H9 (cell line): ENCODE measurements around the gene C15orf61. TPM values are rescaled to one million over a fixed set of nuclear protein-coding genes. Genes with fewer than 3 reads are reported as not detected.

ENCODE experiments used
- DNase-seq: peaks from one replicate; pipeline ENCODE4 v3.0.0-alpha.2; 2017
- H2AFZ ChIP-seq: one replicate; pipeline ENCODE4 v1.6.1; 2013; ENCODE audit warnings: mild to moderate bottlenecking, low read length, control low read depth, moderate library complexity
- H2AK5ac ChIP-seq: 2 replicates; pipeline ENCODE4 v1.6.1; 2013; ENCODE audit warnings: low read length, control low read depth, mixed read lengths; ENCODE audit not compliant: insufficient read length
- H2BK120ac ChIP-seq: one replicate; pipeline ENCODE4 v1.6.1; 2013; ENCODE audit warnings: low read depth, mild to moderate bottlenecking, low read length, control low read depth, inconsistent platforms; ENCODE audit not compliant: poor library complexity, severe bottlenecking
- H2BK12ac ChIP-seq: 2 replicates; pipeline ENCODE4 v1.6.1; 2013; ENCODE audit warnings: low read length, control low read depth, mixed read lengths, low read depth; ENCODE audit not compliant: insufficient read length
- H2BK15ac ChIP-seq: 2 replicates; pipeline ENCODE4 v1.6.1; 2013; ENCODE audit warnings: low read depth, low read length, control low read depth
- H2BK20ac ChIP-seq: one replicate; pipeline ENCODE4 v1.6.1; 2013; ENCODE audit warnings: low read depth, mild to moderate bottlenecking, low read length, control low read depth, inconsistent platforms; ENCODE audit not compliant: poor library complexity, severe bottlenecking
- H2BK5ac ChIP-seq: 2 replicates; pipeline ENCODE4 v1.6.1; 2013; ENCODE audit warnings: low read length, control low read depth, mixed read lengths; ENCODE audit not compliant: insufficient read length
- H3K14ac ChIP-seq: 2 replicates; pipeline ENCODE4 v1.6.1; 2013; ENCODE audit warnings: low read length, control low read depth; ENCODE audit not compliant: insufficient read depth
- H3K18ac ChIP-seq: 2 replicates; pipeline ENCODE4 v1.6.1; 2013; ENCODE audit warnings: low read depth, mild to moderate bottlenecking, mixed read lengths, low read length, control low read depth; ENCODE audit not compliant: insufficient read length
- H3K23ac ChIP-seq: 2 replicates; pipeline ENCODE4 v1.6.1; 2013; ENCODE audit warnings: low read length, control low read depth, mixed read lengths, low read depth; ENCODE audit not compliant: insufficient read length
- H3K23me2 ChIP-seq: 2 replicates; pipeline ENCODE4 v1.6.1; 2013; ENCODE audit warnings: low read depth, mild to moderate bottlenecking, mixed read lengths, low read length, control low read depth; ENCODE audit not compliant: insufficient read length, poor library complexity, severe bottlenecking
- H3K27ac ChIP-seq: 2 replicates; pipeline ENCODE4 v1.5.1; 2013; ENCODE audit warnings: low read length, control low read depth, mixed read lengths, low read depth; ENCODE audit not compliant: insufficient read length
- H3K27me3 ChIP-seq: 2 replicates; pipeline ENCODE4 v1.6.1; 2013; ENCODE audit warnings: low read length, control low read depth, inconsistent platforms; ENCODE audit not compliant: insufficient read depth
- H3K4ac ChIP-seq: 2 replicates; pipeline ENCODE4 v1.6.1; 2013; ENCODE audit warnings: low read depth, mild to moderate bottlenecking, control low read depth, inconsistent platforms, low read length, moderate library complexity
- H3K4me1 ChIP-seq: 2 replicates; pipeline ENCODE4 v1.6.1; 2013; ENCODE audit warnings: low read length, control low read depth, inconsistent platforms; ENCODE audit not compliant: insufficient read depth
- H3K4me2 ChIP-seq: 2 replicates; pipeline ENCODE4 v1.6.1; 2013; ENCODE audit warnings: low read length, control low read depth, mixed read lengths; ENCODE audit not compliant: insufficient read length, insufficient read depth
- H3K56ac ChIP-seq: 2 replicates; pipeline ENCODE4 v1.6.1; 2013; ENCODE audit warnings: low read depth, mild to moderate bottlenecking, mixed read lengths, low read length, control low read depth; ENCODE audit not compliant: insufficient read length
- H3K79me1 ChIP-seq: 2 replicates; pipeline ENCODE4 v1.6.1; 2013; ENCODE audit warnings: low read depth, mild to moderate bottlenecking, moderate library complexity, low read length, control low read depth, inconsistent platforms; ENCODE audit not compliant: insufficient read depth, poor library complexity, severe bottlenecking
- H3K79me2 ChIP-seq: 2 replicates; pipeline ENCODE4 v1.6.1; 2013; ENCODE audit warnings: low read length, control low read depth, inconsistent platforms; ENCODE audit not compliant: insufficient read depth
- H3K9ac ChIP-seq: 2 replicates; pipeline ENCODE4 v1.6.1; 2013; ENCODE audit warnings: low read length, control low read depth, mixed read lengths; ENCODE audit not compliant: insufficient read length; ENCODE audit errors: extremely low read depth
- H3K9me3 ChIP-seq: one replicate; pipeline ENCODE4 v1.6.1; 2013; ENCODE audit warnings: low read depth, low read length, inconsistent platforms; ENCODE audit not compliant: control insufficient read depth
- H3T11ph ChIP-seq: one replicate; pipeline ENCODE4 v1.6.1; 2013; ENCODE audit warnings: mild to moderate bottlenecking, low read length, control low read depth, inconsistent platforms
- H4K20me1 ChIP-seq: one replicate; pipeline ENCODE4 v1.6.1; 2013; ENCODE audit not compliant: control insufficient read depth, insufficient read length, insufficient read depth
- H4K5ac ChIP-seq: 2 replicates; pipeline ENCODE4 v1.6.1; 2013; ENCODE audit warnings: low read depth, mild to moderate bottlenecking, mixed read lengths, low read length, control low read depth; ENCODE audit not compliant: insufficient read length
- H4K8ac ChIP-seq: replicated peaks from 2 replicates; pipeline ENCODE4 v1.6.1; 2013; ENCODE audit warnings: low read length, control low read depth, mixed read lengths, low read depth; ENCODE audit not compliant: insufficient read length
- H4K91ac ChIP-seq: 2 replicates; pipeline ENCODE4 v1.6.1; 2013; ENCODE audit warnings: low read depth, mild to moderate bottlenecking, moderate library complexity, mixed read lengths, low read length, control low read depth; ENCODE audit not compliant: insufficient read length
- H3K27ac Mint-ChIP-seq, 3 experiments: 2 replicates in 2 of 3; 3 replicates in 1 of 3; pipeline ENCODE4 v1.8.0; 2020 to 2021; ENCODE audit warnings: mixed read lengths in 3 of 3, mild to moderate bottlenecking in 1 of 3, moderate library complexity in 1 of 3
- H3K27me3 Mint-ChIP-seq: 2 replicates; pipeline ENCODE4 v1.8.0; 2021; ENCODE audit warnings: low read depth, mild to moderate bottlenecking, moderate library complexity, mixed read lengths
- H3K36me3 Mint-ChIP-seq, 3 experiments: 2 replicates in 2 of 3; 3 replicates in 1 of 3; pipeline ENCODE4 v1.8.0; 2020 to 2021; ENCODE audit warnings: low read depth in 3 of 3, mixed read lengths in 3 of 3; ENCODE audit not compliant: insufficient read depth in 1 of 3
- H3K4me1 Mint-ChIP-seq, 2 experiments: 2 replicates each; pipeline ENCODE4 v1.8.0; 2020; ENCODE audit warnings: mixed read lengths in 2 of 2
- H3K4me3 Mint-ChIP-seq, 2 experiments: 2 replicates in 1 of 2; 3 replicates in 1 of 2; pipeline ENCODE4 v1.8.0; 2020 to 2021; ENCODE audit warnings: mild to moderate bottlenecking in 2 of 2, mixed read lengths in 2 of 2, moderate library complexity in 1 of 2
- H3K9me3 Mint-ChIP-seq, 2 experiments: 2 replicates in 1 of 2; 3 replicates in 1 of 2; pipeline ENCODE4 v1.8.0; 2020; ENCODE audit warnings: mild to moderate bottlenecking in 2 of 2, mixed read lengths in 2 of 2, moderate library complexity in 1 of 2
- WGBS: extraction: QIAGEN DNeasy Blood & Tissue Kit; methylation state at CpG from one replicate; pipeline ENCODE4 v1.1.7; 2013; ENCODE audit warnings: missing lambda C conversion rate, low lambda C conversion rate, mixed read lengths; ENCODE audit not compliant: insufficient read length; ENCODE audit errors: extremely low coverage; 5-methylcytosine and 5-hydroxymethylcytosine counted together
- total RNA-seq: library from RNA; stranded (reverse); gene quantifications from 2 replicates; pipeline ENCODE4 v1.2.1, GENCODE V29; 2021
- TF ChIP-seq, protein P1 (sequence below): fragments of 200-600 bp; sonication (generic); conservative IDR thresholded peaks from 3 replicates; pipeline ENCODE4 v1.8.0; 2021; ENCODE audit warnings: antibody characterized with exemption, mild to moderate bottlenecking

Gene C15orf61
- total RNA-seq, 1 experiment from 2014 or later = 2.6 TPM

DNA sequence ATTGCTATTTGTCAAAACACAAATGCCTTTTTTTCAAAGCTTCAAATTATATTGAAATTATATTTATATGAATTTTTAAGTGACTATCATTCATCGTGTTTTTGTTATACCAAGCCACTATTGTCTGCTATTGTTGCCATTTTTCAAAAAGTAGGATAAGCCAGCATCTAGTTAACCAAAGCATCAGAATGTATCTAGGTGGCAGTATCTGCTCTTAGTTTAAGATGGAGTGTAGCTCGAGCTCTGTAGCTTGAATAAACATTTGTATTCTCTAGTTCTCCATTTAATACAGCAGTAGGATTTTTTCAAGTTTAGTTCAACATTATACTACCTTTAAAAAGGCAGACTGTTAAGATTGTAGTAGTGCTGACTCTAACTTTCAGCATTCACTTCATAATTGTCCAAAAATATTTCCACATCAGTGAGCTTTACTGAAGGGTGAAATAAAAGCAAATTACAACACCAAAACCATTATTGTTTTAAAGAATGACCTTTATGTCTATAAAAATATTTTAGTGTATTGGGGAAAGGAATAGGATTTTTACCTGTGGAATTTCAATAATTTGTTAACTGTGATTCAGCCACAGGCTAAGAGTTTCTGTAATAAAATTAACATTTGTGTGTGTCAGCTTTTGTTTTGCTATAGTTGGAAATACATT is 19.6 kb upstream of the C15orf61 start:
- H2BK15ac ChIP-seq = no peak overlapping the region
- H3K9me3 ChIP-seq = no peaks in the 10 kb centered on the region
- no peak overlapping the region for H3K4ac ChIP-seq
- no peak overlapping the region for H2BK120ac ChIP-seq
- TF ChIP-seq, protein P1, sequence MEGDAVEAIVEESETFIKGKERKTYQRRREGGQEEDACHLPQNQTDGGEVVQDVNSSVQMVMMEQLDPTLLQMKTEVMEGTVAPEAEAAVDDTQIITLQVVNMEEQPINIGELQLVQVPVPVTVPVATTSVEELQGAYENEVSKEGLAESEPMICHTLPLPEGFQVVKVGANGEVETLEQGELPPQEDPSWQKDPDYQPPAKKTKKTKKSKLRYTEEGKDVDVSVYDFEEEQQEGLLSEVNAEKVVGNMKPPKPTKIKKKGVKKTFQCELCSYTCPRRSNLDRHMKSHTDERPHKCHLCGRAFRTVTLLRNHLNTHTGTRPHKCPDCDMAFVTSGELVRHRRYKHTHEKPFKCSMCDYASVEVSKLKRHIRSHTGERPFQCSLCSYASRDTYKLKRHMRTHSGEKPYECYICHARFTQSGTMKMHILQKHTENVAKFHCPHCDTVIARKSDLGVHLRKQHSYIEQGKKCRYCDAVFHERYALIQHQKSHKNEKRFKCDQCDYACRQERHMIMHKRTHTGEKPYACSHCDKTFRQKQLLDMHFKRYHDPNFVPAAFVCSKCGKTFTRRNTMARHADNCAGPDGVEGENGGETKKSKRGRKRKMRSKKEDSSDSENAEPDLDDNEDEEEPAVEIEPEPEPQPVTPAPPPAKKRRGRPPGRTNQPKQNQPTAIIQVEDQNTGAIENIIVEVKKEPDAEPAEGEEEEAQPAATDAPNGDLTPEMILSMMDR = peak; percentile 41; the same call in 2 of the 3 replicates
- no peak overlapping the region for H3K23ac ChIP-seq
- H4K5ac ChIP-seq = no peak overlapping the region
- H3K18ac ChIP-seq = no peak overlapping the region
- H2AK5ac ChIP-seq = no peak overlapping the region
- no peak overlapping the region for H4K91ac ChIP-seq
- H3K14ac ChIP-seq = no peak overlapping the region
- H3K27ac Mint-ChIP-seq = no peak overlapping the region
- no peak overlapping the region for H3K4me2 ChIP-seq
- H3K4me1 ChIP-seq = peaks cover 6% of the 10 kb centered on the region
- H2BK5ac ChIP-seq = no peak overlapping the region
- no peak overlapping the region for H2AFZ ChIP-seq
- no peak for DNase-seq
- H3K27me3 Mint-ChIP-seq = no peaks in the 10 kb centered on the region; the same call in 1 of the 2 replicates
- no peak overlapping the region for H3K27ac ChIP-seq
- H3K56ac ChIP-seq = no peak overlapping the region
- no peaks in the 10 kb centered on the region for H3K79me1 ChIP-seq
- H4K8ac ChIP-seq = no peak overlapping the region
- H3K9me3 Mint-ChIP-seq = no peaks in the 10 kb centered on the region
- no peaks in the 10 kb centered on the region for H3K79me2 ChIP-seq
- no peak overlapping the region for H3K4me3 Mint-ChIP-seq
- H3K23me2 ChIP-seq = no peaks in the 10 kb centered on the region
- no peak overlapping the region for H2BK20ac ChIP-seq
- no peak overlapping the region for H3T11ph ChIP-seq
- H3K27me3 ChIP-seq = no peaks in the 10 kb centered on the region
- no CpG with 5 or more reads among the region's 2 CpGs for WGBS
- no peaks in the 10 kb centered on the region for H3K36me3 Mint-ChIP-seq
- H4K20me1 ChIP-seq = no peaks in the 10 kb centered on the region
- no peak overlapping the region for H3K9ac ChIP-seq
- peaks cover 11 to 16% of the 10 kb centered on the region in 2 experiments for H3K4me1 Mint-ChIP-seq
- no peak overlapping the region for H2BK12ac ChIP-seq
